ENCODE measurements around the gene GJC2.
"Not testable (repeated sequence)": the region's sequence is repeated elsewhere in the genome, so short reads cannot be mapped to it uniquely, and the experiment has no call there.

The GJC2 gene

DNA sequence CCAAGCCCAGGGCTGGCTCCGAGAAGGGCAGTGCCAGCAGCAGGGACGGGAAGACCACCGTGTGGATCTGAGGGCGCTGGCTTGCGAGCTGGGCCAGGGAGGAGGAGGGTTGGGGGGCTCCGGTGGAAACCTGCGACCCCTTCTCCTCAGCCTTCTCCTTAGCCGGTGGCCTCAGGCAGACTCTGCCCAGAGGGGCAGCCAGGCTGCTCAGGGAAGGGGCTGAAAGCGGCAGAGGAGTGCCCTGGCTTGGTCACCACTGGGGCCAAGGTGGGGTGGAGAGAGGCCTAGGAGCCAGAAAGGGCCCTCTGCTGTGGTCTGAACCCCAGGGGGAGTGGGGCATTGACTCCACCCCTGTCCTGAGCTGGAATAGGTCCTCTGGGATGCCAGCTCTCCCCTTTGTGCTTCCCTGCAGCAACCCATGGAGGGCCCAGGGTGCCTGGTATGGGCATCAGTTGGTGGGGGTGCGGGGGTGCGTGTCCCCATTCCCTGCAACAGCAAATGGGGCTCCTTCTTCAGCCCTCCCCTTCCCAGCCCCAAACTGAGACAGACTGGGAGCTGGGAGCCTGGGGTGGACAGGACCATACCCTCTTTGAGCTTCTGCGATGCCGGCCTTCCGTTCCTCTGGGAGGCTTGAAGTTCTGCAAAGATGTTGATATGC lies 9.4 kb downstream of the GJC2 start:
- no peak for DNase-seq

- DNase-seq = no peak
These were observed 10.6 kb downstream of the GJC2 start for GRCh38 chr1:228160201-228160761.

- no peak for DNase-seq
These were observed 11.6 kb downstream of the GJC2 start for GRCh38 chr1:228161362-228161761.

DNA sequence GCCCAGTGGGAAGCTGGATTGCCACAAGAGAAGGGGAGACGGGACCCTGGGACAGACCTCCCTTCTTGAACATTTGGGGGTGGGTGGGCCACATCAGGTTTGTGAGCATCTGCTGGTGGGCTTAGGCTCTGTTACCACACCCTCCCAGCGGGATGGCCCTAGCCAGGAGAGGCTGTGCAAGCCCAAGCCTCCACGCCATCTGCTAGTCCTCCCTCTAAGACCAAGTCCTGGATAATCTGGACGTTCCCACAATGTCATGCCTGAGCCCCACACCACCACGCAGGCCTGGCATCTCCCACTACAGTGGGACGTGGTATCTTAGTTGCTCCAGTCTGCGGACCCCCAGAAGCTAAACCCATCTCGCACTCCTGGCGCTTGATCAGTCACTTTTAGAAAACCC lies 12.1 kb downstream of the GJC2 start:
- DNase-seq = no peak

DNA sequence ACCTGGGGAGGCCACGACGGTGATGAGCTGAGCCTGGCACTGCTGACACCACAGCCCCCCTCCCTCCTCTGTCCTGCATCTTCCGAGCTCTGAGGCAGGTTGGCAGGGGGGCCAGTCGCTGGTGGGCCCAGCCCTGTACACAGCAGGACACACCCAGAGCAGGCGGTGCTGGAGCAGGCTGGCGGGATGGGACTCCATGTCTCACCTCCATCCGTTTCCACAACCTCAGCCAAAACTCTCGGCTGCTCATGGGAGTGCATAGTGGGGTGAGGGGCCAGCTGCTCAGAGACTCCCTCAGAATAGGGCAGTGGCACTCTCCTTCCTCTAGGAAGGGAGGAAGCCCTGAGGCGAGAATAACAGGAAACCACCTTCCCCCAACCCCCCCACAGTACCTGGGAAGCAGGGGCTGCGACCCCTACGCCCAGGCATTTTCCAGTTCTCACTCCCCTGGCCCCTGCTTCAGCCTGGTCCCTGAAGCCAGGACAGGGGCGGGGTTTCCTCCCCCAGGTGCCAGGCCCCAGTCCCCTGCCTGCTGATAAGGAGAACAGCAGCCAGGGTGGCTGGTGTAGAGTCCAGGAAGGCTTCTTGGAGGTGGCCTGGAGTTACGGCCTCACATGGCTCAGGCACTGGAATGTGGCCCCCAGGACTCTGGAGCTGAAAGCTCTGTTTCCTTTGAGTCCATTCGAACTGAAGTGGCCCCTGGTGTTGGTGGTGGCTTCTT lies 12.7 kb downstream of the GJC2 start:
- no peak for DNase-seq

- DNase-seq = no peak
These were observed 13.4 kb downstream of the GJC2 start for GRCh38 chr1:228163007-228163753.

GRCh38 chr1:228163776-228164519 lies 14.2 kb downstream of the GJC2 start:
- no peak for DNase-seq

- no peak for DNase-seq
These were observed 15.0 kb downstream of the GJC2 start for GRCh38 chr1:228164561-228165371.

DNA sequence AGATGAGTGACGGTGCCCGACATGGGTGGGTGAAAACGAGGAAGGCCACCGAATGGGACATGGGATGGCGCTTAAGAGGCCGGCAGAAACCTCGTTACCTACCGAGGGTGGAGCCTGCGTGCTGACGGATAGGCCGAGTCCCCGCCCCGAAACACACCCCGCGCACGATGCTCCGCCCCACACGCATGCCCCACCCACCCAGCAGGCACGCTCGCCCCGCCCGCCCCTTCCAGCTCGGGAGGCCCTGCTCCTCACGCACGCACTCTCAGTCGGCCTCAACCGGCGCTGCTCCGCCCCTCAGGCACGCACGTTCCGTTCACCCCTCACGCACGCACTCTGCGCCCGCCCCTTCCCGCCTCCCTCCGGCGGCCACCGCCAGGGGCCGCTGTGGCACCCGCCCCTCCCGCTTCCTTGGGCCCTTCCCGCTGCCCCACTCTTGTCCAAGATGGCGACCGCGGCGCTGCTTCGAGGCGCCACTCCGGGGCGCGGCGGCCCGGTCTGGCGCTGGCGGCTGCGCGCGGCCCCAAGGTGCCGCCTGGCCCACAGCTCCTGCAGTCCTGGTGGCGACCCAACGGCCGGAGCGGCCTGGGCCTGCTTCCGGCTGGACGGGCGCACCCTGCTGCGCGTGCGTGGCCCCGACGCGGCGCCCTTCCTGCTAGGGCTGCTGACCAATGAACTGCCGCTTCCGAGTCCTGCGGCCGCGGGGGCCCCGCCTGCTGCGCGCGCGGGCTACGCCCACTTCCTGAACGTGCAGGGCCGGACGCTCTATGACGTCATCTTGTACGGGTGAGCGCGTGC lies 15.8 kb downstream of the GJC2 start, which contains the start of gene IBA57:
Gene IBA57 (plus strand): TSS at position 433 of the 798 bp plus-strand sequence. CDS start 13 bp downstream, at position 446.
- DNase-seq = peak; percentile 100

DNA sequence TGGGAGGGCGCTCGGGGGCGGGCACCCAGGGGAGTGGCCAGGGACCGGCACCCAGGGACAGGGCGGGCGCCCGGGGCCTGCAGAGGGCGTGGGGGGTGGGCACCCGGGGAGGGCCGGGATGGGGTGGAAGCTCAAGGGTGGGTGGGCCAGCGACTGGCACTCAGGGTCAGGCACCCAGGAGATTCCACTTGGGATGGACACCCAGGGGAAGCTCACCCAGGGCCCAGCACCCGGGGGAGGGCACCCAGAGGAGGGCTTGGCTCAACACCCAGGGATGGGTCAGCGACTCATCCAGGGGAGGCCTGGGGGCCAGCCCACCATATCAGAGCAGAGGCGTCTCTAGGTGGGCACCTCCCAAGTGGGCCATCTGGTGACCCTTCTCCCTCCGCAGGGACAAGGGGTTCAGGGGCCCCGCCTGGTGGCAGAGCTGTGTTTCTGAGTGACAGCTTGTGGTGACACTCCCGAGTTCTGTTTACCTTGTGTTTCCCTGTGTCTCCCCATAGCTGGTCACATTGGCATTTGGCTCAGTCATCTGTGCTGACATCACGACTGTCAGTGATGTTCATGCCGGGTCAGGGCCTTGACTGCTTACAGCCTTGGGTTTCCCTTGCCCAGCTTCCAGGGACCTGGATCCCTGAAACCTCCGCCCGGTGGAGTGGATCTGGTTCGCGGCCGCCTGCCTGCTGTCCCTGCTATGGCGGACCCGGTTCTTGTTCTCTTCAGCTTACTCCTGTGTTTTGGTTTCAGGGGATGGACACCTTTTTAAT lies 16.6 kb downstream of the GJC2 start:
- peak; percentile 61 for DNase-seq

- DNase-seq = no peak
These were observed 19.0 kb downstream of the GJC2 start for GRCh38 chr1:228168563-228169270.

DNA sequence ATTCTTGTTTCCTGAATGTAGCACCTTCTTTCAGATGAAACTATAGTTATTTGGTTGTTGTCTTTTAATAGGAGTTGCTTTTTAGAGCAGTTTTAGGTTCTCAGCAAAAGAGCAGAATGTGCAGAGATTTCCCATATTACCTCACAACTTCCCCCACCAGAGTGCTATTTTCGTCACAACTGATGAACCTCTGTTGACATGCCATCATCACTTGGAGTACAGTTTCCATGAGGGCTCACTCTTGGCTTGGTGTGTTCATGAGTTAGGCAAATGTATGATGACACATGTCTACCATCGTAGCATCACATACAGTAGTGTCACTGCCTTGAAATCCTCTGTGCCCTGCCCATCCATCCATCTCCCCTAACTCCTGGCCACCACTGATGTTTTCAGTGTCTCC lies 19.6 kb downstream of the GJC2 start:
- no peak for DNase-seq

DNA sequence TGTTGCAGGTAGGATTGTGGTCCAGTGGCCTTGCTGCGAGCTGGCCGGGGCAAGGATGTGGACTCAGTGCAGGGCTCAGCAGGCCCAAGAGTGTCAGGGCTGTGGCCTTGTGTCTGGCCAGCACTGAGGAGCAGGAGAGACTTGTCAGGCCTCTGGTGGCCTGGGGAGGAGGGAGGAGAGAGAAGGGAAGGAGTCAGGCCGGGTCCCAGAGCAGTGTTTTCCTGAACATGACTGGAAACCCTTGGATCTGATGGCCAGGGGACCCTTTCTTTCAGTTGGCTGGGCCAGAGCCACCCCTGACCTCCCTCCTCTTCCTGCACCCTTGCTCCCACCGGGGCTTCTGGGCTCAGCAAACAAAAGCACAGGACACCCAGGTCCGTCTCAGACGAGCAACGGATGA lies 20.9 kb downstream of the GJC2 start:
- DNase-seq = no peak

DNA sequence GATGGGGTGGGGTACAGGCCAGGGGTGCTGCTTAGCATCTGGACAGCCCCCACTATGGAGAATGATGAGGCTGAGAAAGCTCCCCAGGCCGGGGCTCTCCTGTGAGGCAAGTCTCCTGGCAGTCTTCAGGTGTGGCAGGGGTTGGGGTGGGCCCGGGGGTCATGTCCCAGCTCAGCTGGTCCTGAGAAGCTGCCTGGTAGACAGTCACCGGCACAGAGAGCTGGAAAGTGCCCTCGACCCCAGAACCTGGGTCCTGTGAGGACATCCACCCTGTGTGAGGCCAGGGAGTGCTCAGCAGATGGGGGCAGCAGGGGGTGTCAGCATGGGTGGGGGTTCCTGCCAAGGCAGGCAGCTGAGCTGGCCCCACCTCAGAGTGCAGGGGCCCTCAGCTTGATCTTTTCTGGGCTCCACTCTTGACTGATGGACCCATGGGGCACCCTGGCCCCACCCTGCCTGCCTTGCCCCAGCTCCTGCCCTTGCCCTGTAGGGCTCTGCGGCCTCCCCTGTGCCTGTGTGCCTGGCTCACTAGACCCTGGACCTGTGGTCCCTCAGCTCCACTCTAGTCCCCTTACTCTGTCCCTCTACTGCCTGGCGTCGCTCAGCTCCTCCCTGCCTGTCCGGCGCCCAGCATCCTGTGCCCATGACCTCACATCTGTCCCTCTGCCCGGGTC lies 21.6 kb downstream of the GJC2 start:
- DNase-seq = no peak

- no peak for DNase-seq
These were observed 23.1 kb downstream of the GJC2 start for GRCh38 chr1:228172591-228173527.

GRCh38 chr1:228173528-228174481 lies 24.1 kb downstream of the GJC2 start:
- not testable (repeated sequence) for DNase-seq
